Activated CD8-positive, alpha-beta memory T cell treated with anti-CD3 and anti-CD28 coated beads, Interleukin-2, amount 50 U/mL, for 24 hours (primary cell): Measurements from ENCODE around the gene HOXC11.
A peak's percentile ranks its signal among the peaks of the same experiment; 100 is the strongest.

Experiments used
- DNase-seq: peaks from one replicate; pipeline ENCODE4 v3.0.0-alpha.2; 2020; ENCODE audit errors: extremely low read depth

Gene HOXC11

GRCh38 chr12:53997204-53998109 lies 24.5 kb downstream of the HOXC11 start:
- no peak for DNase-seq

GRCh38 chr12:53998110-53998899 lies 25.4 kb downstream of the HOXC11 start:
- DNase-seq, result no peak

GRCh38 chr12:53998900-53999236 lies 25.9 kb downstream of the HOXC11 start:
- DNase-seq, result no peak

- no peak for DNase-seq
Observed at GRCh38 chr12:53999559-54000115, 26.7 kb downstream of the HOXC11 start.

- no peak for DNase-seq
Observed at GRCh38 chr12:54000116-54001114, 27.5 kb downstream of the HOXC11 start, which contains the start of gene HOXC9. TSS of gene HOXC9 (plus strand) at chr12:54000161. CDS start at chr12:54000189, 28 bp downstream.

GRCh38 chr12:54001283-54002187 lies 28.6 kb downstream of the HOXC11 start:
- no peak for DNase-seq

- DNase-seq, result no peak
Observed at GRCh38 chr12:54002278-54002914, 29.5 kb downstream of the HOXC11 start.

GRCh38 chr12:54002915-54003389 lies 30.0 kb downstream of the HOXC11 start:
- DNase-seq, result no peak

- no peak for DNase-seq
Observed at GRCh38 chr12:54003625-54004024, 30.7 kb downstream of the HOXC11 start.

- no peak for DNase-seq
Observed at GRCh38 chr12:54004063-54004840, 31.3 kb downstream of the HOXC11 start.

- no peak for DNase-seq
Observed at GRCh38 chr12:54004841-54005530, 32.1 kb downstream of the HOXC11 start.

- no peak for DNase-seq
Observed at GRCh38 chr12:54005531-54005852, 32.6 kb downstream of the HOXC11 start.

GRCh38 chr12:54005853-54006558 lies 33.1 kb downstream of the HOXC11 start:
- DNase-seq, result peak; percentile 57

GRCh38 chr12:54006559-54007220 lies 33.8 kb downstream of the HOXC11 start:
- DNase-seq, result no peak

- no peak for DNase-seq
Observed at GRCh38 chr12:54007538-54008259, 34.8 kb downstream of the HOXC11 start.

GRCh38 chr12:54008260-54008552 lies 35.3 kb downstream of the HOXC11 start:
- no peak for DNase-seq
